Measurements from ENCODE around the gene PIN1.

Gene PIN1

DNA sequence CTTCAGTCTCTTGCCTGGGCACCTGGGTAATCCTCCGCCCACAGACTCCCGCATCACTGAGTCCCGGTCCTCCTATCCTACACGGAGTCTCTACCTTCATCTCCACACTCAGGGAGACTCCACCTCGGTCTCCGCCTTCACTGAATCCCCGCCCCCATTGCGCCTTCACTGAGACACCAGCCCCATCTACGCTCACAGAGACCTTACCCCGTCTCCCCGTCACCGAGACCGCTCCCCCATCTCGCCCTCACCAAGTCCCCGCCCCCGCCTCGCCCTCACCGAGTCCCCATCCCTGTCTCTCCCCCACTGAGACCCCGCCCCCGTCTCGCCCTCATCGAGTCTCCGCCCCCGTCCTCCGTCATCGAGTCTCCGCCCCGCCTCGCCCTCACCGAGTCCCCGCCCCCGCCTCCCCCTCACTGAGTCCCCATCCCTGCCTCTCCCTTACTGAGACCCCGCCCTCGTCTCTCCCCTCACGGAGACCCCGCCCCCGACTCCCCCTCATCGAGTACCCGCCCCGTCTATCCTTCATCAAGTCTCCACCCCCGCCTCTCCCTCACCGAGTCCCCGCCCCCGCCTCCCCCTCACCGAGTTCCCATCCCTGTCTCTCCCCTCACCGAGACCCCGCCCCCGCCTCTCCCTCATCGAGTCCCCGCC, 43.4 kb upstream of the PIN1 start:
- peak; percentile 90 for DNase-seq (ENCODE audit: extremely low spot score)
- POLR2A ChIA-PET: no interaction called here
- TF ChIP-seq, protein P1, sequence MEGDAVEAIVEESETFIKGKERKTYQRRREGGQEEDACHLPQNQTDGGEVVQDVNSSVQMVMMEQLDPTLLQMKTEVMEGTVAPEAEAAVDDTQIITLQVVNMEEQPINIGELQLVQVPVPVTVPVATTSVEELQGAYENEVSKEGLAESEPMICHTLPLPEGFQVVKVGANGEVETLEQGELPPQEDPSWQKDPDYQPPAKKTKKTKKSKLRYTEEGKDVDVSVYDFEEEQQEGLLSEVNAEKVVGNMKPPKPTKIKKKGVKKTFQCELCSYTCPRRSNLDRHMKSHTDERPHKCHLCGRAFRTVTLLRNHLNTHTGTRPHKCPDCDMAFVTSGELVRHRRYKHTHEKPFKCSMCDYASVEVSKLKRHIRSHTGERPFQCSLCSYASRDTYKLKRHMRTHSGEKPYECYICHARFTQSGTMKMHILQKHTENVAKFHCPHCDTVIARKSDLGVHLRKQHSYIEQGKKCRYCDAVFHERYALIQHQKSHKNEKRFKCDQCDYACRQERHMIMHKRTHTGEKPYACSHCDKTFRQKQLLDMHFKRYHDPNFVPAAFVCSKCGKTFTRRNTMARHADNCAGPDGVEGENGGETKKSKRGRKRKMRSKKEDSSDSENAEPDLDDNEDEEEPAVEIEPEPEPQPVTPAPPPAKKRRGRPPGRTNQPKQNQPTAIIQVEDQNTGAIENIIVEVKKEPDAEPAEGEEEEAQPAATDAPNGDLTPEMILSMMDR (IDR thresholded peaks at IDR 0.05; ENCODE audit: control extremely low read depth, extremely low read depth, low read depth, missing control alignments): no peak
- CTCF ChIA-PET: interaction anchor here (0.8 to 1.5 kb wide), 2 partner anchors 158 to 166 kb away, joined by 3 to 7 read pairs; no protein-coding TSS in a partner anchor

DNA sequence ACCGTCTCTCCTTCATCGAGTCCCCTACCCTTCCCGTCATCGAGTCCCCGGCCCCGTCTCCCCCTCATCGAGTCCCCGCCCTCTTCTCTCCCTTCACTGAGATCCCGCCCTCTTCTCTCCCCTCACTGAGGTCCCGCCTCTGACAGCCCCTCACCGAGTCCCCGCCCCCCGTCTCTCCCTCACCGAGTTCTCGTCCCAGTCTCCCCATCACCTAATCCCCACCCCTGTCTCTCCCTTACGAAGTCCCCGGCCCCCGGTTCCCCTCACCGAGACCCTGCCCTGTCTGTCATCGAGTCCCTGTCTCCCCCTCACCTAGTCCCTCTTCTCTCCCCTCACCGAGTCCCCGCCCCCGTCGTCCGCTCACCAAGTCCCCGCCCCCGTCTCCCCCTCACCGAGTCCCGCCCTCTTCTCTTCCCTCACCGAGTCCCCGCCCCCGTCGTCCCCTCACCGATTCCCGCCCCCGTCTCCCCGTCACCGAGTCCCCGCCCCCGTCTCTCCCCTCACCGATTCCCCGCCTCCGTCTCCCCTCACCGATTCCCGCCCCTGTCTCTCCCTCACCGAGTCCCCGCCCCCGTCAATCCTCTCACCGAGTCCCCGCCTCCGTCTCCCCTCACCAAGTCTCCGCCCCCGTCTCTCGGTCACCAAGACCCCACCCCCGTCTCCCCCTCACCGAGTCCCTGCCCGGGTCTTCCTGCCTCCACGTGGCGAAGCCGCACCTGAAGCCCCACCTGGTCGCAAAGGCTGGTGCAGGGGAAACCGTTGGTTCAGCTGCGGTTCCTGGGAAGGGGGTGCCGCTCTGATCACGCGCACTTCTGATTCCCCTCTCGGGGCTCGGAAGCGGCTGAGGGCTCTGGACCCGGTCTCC, 42.7 kb upstream of the PIN1 start:
- ChIA-PET POLR2A (no interaction called here), CTCF (interaction anchor here (1.5 kb wide), 1 partner anchor 167 kb away, joined by 10 read pairs; no protein-coding TSS in a partner anchor)
- DNase-seq (ENCODE audit: extremely low spot score): peak; percentile 89

DNA sequence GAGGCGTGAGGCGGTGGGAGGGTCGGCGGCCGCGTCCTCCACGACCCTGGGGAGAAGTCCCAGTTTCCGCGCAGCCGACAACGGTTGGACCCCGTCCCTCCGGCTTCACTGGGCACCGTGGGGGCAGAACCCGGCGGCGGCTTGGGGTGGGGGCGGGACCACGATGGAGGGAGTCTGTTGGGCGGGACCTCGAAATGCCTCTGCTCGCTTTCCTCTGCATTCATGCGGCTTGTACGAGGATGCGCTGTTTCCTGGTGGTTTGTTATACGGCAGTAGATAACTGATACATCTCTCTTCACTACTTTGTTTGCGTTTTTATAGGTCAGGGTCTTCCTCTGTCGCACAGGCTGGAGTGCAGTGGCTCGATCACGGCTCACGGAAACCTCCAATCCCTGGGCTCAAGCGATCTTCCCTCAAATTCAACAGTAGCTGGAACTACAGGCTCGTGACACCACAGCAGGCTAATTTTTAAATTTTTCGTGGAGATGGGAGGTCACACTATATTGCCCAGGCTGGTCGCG, 42.0 kb upstream of the PIN1 start:
- TF ChIP-seq, protein P1 (IDR thresholded peaks at IDR 0.05; ENCODE audit: control extremely low read depth, extremely low read depth, low read depth, missing control alignments): no peak
- POLR2A ChIA-PET: no interaction called here
- CTCF ChIA-PET: interaction anchor here (0.8 to 1.5 kb wide), 4 partner anchors 13 to 588 kb away, joined by 3 to 10 read pairs (median 4); no protein-coding TSS in a partner anchor
- no peak for DNase-seq (ENCODE audit: extremely low spot score)

More for the DNA sequence above, 42.7 kb upstream of the PIN1 start:
- TF ChIP-seq, protein P1 (IDR thresholded peaks at IDR 0.05; ENCODE audit: control extremely low read depth, extremely low read depth, low read depth, missing control alignments): no peak

DNA sequence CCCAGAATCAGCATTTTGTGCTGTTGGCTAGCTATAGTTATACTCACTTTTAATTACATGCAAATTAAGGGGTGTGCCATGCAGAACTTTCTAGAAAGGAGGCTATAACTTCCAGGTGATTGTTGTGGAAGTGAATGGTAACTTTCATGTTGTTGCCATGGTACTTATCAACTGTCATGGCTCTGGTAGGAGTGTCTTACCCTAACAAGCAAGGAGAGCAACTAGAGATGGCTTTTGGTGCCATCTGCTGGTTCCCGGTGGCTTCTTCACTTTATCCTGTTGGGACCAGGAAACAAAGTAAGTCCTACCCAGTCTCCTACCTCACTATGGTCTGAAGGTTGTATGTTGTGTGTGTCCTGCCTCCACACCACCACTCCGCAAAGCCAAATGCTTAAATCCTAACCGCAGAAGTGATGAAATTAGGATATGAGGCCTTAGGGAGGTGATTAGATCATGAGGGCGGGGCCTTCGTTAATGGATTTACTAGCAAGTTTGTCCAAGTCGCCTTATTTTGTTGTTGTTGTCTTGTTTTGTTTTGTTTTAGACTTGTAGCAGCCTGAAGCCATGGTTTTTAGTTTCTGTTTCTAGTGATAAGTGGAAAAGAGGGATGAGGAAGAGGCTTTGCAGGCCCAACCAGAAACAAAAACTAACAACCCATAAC, 38.9 kb upstream of the PIN1 start:
- TF ChIP-seq, protein P1 (IDR thresholded peaks at IDR 0.05; ENCODE audit: control extremely low read depth, extremely low read depth, low read depth, missing control alignments): peak; percentile 81
- ChIA-PET CTCF (interaction anchor here (0.7 to 3.4 kb wide), 21 partner anchors 8 to 591 kb away, joined by 3 to 30 read pairs (median 4); partner anchors contain the start of genes PIN1, UBL5, ZNF266 and ZNF562), POLR2A (no interaction called here)
- DNase-seq (ENCODE audit: extremely low spot score): peak; percentile 70

DNA sequence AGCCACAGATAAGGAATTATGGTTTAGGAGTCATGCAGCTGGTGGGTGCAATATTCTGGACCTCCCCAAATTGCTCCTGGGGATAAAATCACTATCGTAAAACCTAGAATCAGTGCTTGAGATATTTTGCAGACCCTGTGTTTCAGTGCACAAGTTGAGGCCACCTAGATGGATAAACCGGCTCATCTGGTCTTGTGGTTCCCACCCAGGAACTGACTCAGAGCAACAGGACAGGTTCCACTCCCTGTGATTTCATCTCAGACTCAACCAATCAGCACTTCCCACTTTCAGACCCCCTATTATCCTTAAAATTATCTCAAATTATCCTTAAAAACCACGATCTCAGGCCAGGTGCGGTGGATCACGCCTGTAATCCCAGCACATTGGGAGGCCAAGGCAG, 37.2 kb upstream of the PIN1 start:
- POLR2A ChIA-PET: no interaction called here
- CTCF ChIA-PET: interaction anchor here (1.0 to 3.4 kb wide), 5 partner anchors 29 to 593 kb away, joined by 3 to 30 read pairs (median 10); partner anchors contain the start of gene ZNF846
- TF ChIP-seq, protein P1 (IDR thresholded peaks at IDR 0.05; ENCODE audit: control extremely low read depth, extremely low read depth, low read depth, missing control alignments): no peak
- no peak for DNase-seq (ENCODE audit: extremely low spot score)

DNA sequence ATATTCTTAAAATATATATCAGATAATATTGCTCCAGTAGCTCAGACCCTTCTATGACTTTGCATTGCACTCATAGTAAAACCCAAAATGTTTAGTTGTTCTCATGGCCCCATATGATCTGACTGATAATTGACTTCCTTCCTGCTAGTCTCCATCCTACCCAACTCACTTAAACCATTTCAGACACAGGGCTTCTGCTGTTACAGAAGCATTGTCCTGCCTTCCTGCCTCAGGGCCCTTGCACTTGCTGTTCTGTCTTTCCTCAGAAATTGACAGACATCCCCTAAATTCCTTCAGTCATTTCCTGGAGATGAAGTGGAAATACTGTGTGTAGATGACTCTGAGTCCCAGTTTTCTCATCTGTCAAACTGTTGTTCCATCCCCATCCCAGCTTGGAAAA, 36.0 kb upstream of the PIN1 start:
- POLR2A ChIA-PET: interaction anchor here (0.5 kb wide), 1 partner anchor 20 kb away, joined by 9 read pairs; the partner anchor contains the start of gene FBXL12
- TF ChIP-seq, protein P1 (IDR thresholded peaks at IDR 0.05; ENCODE audit: control extremely low read depth, extremely low read depth, low read depth, missing control alignments): no peak
- DNase-seq (ENCODE audit: extremely low spot score): no peak
- CTCF ChIA-PET: interaction anchor here (1.1 to 2.8 kb wide), 3 partner anchors 10 to 594 kb away, joined by 4 to 11 read pairs (median 10); no protein-coding TSS in a partner anchor
